Measurements from ENCODE around the gene PRPS1L1. TPM values are rescaled to one million over a fixed set of nuclear protein-coding genes. Genes with fewer than 3 reads are reported as not detected.

The PRPS1L1 gene
- total RNA-seq, 1 experiment from 2014 or later, result not detected

- in situ Hi-C loops (cut with HindIII; ENCODE audit: low pct_unique_long_range_greater_than_20kb, low sequenced_read_pairs), result no loop called here
Measured at GRCh38 chr7:18018296-18019215, 9.1 kb downstream of the PRPS1L1 start.

DNA sequence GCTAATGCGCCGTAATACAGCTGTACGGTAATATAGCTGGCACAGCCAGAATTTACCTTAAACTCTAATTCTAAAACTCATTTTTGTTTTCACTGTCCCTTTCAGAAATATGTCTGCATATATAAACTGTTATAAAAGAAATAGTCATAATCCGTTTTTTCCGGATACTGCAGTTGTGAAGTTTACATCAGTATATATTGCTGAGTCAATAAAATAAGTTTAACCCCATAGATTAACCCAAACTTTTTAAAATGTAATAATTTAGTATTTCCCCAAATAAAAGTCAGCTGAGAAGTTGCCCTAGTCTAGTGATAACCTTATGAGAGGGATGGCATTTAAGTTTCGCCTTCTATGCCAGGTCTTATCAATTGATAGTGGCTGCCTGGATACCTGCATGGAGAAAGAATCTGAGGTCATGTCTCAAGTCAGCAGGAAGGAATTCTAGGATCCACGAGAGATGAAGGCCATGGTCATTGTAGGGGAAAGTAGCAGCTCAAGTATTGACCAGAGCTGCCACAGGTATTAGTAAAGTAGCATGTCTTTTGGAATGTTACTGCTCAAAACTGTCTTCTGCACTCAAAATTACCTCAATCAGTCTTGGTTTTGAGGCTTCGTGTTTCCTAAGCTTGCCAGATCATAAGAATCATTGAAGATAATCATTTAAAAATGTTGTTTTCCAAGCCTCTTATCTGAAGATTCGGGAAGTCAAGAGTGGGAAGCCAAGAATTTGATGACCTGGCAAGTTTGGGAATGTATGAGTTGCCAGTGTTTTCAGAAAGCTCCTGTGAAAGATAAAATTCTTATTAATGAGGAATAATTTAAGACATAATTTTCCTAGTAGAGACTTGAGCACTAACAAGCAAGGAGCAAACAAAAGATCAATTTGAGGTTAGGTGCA, 10.8 kb downstream of the PRPS1L1 start:
- DNase-seq (ENCODE audit: low read depth), result no peak
- in situ Hi-C loops (cut with HindIII; ENCODE audit: low pct_unique_long_range_greater_than_20kb, low sequenced_read_pairs), result no loop called here

More at GRCh38 chr7:18018296-18019215, 9.1 kb downstream of the PRPS1L1 start:
- DNase-seq (ENCODE audit: low read depth), result no peak

GRCh38 chr7:18013936-18014335, 13.7 kb downstream of the PRPS1L1 start:
- in situ Hi-C loops (cut with HindIII; ENCODE audit: low pct_unique_long_range_greater_than_20kb, low sequenced_read_pairs), result no loop called here

DNA sequence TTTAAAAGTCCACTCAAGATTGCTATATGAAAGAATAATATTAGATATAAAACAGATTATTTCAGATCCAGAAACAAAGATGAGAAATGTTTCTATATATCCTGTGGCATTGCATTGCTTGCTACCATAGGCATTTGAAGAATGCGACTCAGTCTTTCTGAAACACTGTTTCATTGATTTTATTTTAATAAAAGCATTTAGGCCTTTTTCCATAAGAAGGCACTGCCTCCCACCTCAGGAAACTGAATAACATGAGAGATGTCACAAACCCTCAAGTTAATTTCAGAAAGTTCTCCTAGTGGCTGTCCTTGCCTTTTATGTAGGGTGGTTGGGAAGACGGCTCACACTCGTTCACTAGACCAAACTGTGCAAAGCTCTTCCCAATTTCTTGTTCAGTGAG, 23.3 kb downstream of the PRPS1L1 start:
- in situ Hi-C loops (cut with HindIII; ENCODE audit: low pct_unique_long_range_greater_than_20kb, low sequenced_read_pairs), result no loop called here

More at GRCh38 chr7:18013936-18014335, 13.7 kb downstream of the PRPS1L1 start:
- DNase-seq (ENCODE audit: low read depth), result peak; percentile 2

DNA sequence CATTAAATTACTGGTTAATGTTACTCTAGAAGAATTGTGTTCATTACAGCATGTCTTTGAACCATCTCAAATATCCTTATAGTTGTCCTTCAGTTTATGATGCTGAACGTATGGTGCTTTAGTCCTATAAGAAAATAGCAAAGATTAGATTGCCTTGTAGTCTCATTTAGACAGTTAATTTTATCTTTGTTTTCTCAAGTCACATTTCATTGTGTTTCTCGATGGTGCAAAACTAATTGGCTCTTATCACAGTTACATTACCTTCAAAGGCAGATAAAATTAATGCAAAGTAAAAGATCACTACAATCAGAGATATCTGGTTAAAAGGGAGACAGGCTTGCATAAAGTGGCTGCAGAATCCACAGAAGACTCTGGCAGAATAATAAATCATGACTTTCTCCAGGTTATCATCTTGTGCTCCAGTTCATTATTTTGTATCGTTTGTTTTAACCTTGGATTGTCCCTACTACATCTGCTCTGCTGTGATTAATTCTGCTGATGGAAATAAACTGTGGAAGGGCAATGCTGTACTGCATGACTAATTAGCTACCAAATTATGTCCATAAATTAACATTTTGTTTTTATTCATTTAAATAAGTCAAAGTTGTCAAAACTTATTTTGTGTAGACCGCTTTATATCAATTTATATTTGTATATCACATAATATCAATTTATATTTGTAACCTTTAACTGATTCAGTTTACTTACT, 24.2 kb downstream of the PRPS1L1 start:
- no peak for DNase-seq (ENCODE audit: low read depth)
- in situ Hi-C loops (cut with HindIII; ENCODE audit: low pct_unique_long_range_greater_than_20kb, low sequenced_read_pairs), result no loop called here

More for the DNA sequence above, 23.3 kb downstream of the PRPS1L1 start:
- no peak for DNase-seq (ENCODE audit: low read depth)

- in situ Hi-C loops (cut with HindIII; ENCODE audit: low pct_unique_long_range_greater_than_20kb, low sequenced_read_pairs), result no loop called here
- DNase-seq (ENCODE audit: low read depth), result no peak
Measured at GRCh38 chr7:17998692-17999091, 29.0 kb downstream of the PRPS1L1 start.

DNA sequence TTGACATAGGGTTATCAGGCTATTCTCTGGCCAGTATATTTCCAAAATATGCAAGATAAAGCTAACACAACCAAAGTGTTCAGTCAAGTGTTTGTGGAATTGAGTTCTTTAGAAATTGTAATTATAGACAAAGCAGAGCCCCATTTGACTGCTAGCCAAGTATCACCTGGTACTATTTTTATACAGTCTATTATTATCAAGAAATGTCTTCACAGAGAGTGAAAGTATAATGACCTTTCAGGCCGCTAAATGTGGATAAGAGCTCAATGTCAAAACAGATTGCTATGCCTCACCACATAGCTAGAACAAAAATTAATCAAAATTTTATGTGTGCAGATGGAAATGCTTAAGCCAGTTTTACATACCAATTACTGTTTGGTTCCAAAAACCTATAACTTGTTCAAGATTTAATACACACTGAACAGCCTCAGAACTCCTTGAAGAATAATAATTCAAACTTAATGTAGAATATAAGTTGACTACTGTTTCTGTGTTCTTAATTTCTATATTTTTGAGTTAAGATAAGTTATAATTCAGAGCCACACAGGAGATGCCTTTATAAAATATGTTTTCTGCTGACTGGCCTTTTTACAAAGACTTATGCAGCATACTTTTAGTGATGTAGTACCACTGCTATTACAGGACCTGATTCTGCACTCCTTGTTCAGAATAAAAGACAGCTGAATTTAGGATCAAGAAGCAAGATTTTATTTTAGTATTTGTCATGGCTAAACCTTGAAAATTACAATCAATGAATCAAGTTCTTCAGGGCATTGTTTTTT, 31.0 kb downstream of the PRPS1L1 start:
- in situ Hi-C loops (cut with HindIII; ENCODE audit: low pct_unique_long_range_greater_than_20kb, low sequenced_read_pairs), result no loop called here

DNA sequence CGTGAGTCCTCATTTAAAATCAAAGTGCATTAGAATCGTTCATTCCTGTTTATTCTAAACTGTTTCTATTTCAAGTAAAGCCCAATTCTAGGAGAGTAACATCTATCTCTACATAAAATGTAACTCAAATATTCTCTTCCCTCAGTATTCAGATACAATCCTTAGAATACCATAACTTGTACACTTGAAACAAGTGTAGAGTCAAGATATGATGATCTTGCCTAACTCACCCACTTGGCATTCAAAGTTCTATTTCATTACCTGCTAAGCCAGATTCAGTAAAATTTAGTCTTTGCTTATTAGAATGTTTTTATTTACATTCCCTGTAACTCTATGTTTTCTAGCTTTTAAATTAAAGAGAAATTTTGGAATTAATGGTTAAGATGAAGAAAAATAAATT, 31.6 kb downstream of the PRPS1L1 start:
- in situ Hi-C loops (cut with HindIII; ENCODE audit: low pct_unique_long_range_greater_than_20kb, low sequenced_read_pairs), result no loop called here
- DNase-seq (ENCODE audit: low read depth), result no peak

More for the DNA sequence above, 31.0 kb downstream of the PRPS1L1 start:
- no peak for DNase-seq (ENCODE audit: low read depth)

DNA sequence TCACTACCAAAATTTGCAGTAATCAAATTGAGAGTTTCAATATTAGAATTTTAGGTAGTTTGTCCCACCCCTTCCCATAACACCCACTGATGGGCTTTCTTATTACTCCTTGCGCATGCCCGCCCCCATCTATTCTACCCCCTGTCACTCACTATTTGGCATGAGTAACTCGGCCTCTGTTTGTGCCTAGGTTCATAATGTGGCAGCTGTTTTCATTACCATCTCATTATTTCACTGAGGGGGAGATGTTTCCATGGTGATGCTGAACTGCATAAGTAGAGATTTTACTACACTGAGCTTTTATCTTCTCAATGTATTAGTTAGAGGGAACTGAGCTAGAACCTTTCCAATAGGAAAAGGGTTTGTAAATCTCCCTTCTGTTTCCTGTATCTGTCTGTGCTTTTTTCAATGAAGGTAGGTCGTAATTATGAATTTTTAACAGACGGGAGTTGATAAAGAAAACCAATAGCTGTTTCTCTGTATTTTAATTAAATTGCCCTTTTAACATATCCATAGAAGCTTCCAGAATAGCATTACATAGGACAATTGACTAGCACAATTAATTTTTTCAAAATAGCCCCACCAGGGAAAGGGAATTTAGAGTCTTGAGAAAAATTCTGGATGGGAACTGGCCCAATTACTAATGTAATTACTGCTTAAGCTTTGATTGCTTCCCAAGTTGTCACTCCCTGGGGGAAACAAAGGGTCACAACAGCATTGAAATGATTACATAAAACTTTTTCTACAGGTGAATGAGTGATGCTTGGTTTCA, 33.4 kb downstream of the PRPS1L1 start:
- no peak for DNase-seq (ENCODE audit: low read depth)
- in situ Hi-C loops (cut with HindIII; ENCODE audit: low pct_unique_long_range_greater_than_20kb, low sequenced_read_pairs), result no loop called here

DNA sequence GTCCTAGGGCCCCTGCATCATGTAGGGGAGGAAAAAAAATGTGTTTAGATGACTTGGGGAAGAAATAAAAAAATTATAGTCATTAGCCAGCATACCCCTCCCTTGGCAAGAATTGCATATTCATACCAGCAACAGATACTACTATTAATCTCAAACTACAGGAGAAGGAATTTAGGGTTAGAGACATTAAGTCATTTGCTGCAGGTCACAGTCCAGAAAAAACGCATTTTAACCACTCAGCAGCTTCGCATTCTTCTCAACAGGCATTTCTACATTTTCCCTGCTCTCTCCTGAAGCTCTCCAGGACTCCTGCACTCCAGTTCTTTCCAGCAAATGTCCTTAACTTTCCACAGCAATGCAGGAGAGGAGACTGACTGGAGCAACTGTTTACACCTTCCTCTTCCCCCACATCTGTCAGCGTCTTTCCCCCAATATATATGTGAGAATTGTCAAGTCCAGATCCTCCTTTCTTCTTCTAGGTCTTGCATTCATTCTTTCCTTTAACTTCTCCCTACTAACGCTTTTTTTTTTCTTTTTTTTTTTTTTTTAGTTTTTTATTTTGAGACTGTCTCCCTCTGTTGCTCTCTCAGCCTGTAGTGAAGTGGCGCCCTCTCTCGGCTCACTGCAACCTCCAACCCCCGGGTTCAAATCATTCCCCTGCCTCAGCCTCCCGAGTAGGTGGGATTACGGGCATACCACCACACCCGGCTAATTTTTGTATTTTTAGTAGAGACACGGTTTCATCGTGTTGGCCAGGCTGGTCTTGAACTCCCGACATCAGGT, 35.6 kb downstream of the PRPS1L1 start:
- DNase-seq (ENCODE audit: low read depth), result no peak
- in situ Hi-C loops (cut with HindIII; ENCODE audit: low pct_unique_long_range_greater_than_20kb, low sequenced_read_pairs), result no loop called here

- DNase-seq (ENCODE audit: low read depth), result no peak
- in situ Hi-C loops (cut with HindIII; ENCODE audit: low pct_unique_long_range_greater_than_20kb, low sequenced_read_pairs), result no loop called here
Measured at GRCh38 chr7:17990761-17991160, 36.9 kb downstream of the PRPS1L1 start.

DNA sequence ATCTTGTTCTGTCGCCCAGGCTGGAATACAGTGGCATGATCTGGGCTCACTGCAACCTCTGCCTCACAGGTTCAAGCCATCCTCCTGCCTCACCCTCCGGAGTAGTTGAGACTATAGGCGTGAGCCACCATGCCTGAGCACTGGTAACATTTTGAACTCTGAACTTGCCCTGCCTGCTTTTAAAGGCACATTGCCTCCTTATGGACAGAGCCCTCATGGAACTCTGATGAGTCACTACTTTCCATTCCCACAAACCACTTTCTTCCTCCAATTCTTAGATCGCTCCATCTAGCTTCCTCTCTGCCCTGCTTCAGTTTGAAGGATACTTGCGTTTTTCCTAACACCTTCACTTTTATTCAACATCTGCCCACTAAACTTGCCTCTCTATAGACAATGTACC, 38.1 kb downstream of the PRPS1L1 start:
- in situ Hi-C loops (cut with HindIII; ENCODE audit: low pct_unique_long_range_greater_than_20kb, low sequenced_read_pairs), result no loop called here
- DNase-seq (ENCODE audit: low read depth), result no peak

DNA sequence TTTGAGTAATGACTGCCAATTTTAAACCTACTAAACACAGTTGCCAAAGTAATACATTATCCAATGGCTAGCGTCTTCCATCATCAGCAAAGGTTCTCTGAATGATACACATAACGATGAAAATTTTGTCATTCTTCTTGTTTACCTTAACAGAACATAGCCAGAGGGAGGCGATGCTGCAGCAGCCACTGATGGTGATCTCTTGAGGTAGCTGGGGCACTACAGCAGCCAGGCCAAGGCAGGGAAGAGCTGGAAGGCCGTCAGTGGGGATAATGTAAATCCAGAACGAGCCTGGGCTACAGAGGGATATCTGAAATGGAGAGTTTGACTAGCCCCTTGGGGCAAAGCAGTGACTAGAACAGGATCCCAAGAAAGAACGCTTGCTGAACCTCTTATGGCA, 38.8 kb downstream of the PRPS1L1 start:
- no peak for DNase-seq (ENCODE audit: low read depth)
- in situ Hi-C loops (cut with HindIII; ENCODE audit: low pct_unique_long_range_greater_than_20kb, low sequenced_read_pairs), result no loop called here

- in situ Hi-C loops (cut with HindIII; ENCODE audit: low pct_unique_long_range_greater_than_20kb, low sequenced_read_pairs), result no loop called here
- DNase-seq (ENCODE audit: low read depth), result no peak
Measured at GRCh38 chr7:17988141-17988540, 39.5 kb downstream of the PRPS1L1 start.

DNA sequence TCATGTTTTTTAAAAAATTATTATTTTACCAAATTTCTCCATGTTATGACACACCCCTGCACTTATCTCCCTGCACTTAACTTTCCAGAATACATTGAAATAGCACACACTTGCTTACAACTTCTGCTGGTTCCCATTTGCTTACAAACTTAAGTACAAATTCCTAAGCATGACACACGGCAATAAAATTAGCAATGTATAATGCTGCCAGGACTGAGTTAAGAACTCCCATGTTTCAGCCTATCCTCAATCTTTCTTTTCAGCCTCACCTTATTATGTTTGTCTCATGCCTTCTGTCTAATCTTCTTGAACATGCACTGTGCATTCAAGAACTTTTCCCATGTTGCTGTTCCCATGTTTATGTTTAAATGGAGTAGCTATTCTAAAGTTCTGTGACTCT, 40.8 kb downstream of the PRPS1L1 start:
- in situ Hi-C loops (cut with HindIII; ENCODE audit: low pct_unique_long_range_greater_than_20kb, low sequenced_read_pairs), result no loop called here
- DNase-seq (ENCODE audit: low read depth), result no peak

GRCh38 chr7:17985473-17986239, 42.0 kb downstream of the PRPS1L1 start:
- no peak for DNase-seq (ENCODE audit: low read depth)
- in situ Hi-C loops (cut with HindIII; ENCODE audit: low pct_unique_long_range_greater_than_20kb, low sequenced_read_pairs), result no loop called here
